Measurements from ENCODE around the gene LMO1. TPM values are rescaled to one million over a fixed set of nuclear protein-coding genes. Genes with fewer than 3 reads are reported as not detected.

LMO1 gene
- polyA plus RNA-seq, 12 donors = 0.77 to 11.1 (median 2.5) TPM; not detected in 2

- DNase-seq = no peak
Measured at GRCh38 chr11:8207080-8208000, 56.3 kb downstream of the LMO1 start.

GRCh38 chr11:8206251-8207079 lies 57.2 kb downstream of the LMO1 start:
- DNase-seq = peak; percentile 46

- DNase-seq = no peak
Measured at GRCh38 chr11:8205566-8205965, 58.1 kb downstream of the LMO1 start.

GRCh38 chr11:8204596-8204995 lies 59.1 kb downstream of the LMO1 start:
- no peak for DNase-seq

GRCh38 chr11:8204025-8204424 lies 59.7 kb downstream of the LMO1 start:
- no peak for DNase-seq

- no peak for DNase-seq
Measured at GRCh38 chr11:8203414-8203715, 60.3 kb downstream of the LMO1 start.

GRCh38 chr11:8202516-8203413 lies 60.9 kb downstream of the LMO1 start:
- no peak for DNase-seq

GRCh38 chr11:8201644-8202365 lies 61.9 kb downstream of the LMO1 start:
- DNase-seq = peak; percentile 25

GRCh38 chr11:8199676-8200075 lies 64.0 kb downstream of the LMO1 start:
- no peak for DNase-seq

- DNase-seq = no peak
Measured at GRCh38 chr11:8196749-8197148, 66.9 kb downstream of the LMO1 start.

GRCh38 chr11:8194956-8195355 lies 68.7 kb downstream of the LMO1 start:
- no peak for DNase-seq

- DNase-seq = no peak
Measured at GRCh38 chr11:8192896-8193209, 70.8 kb downstream of the LMO1 start.

GRCh38 chr11:8192016-8192895 lies 71.4 kb downstream of the LMO1 start:
- peak; percentile 63 for DNase-seq

- DNase-seq = no peak
Measured at GRCh38 chr11:8190431-8190830, 73.2 kb downstream of the LMO1 start.

- no peak for DNase-seq
Measured at GRCh38 chr11:8186429-8186828, 77.2 kb downstream of the LMO1 start.

- no peak for DNase-seq
Measured at GRCh38 chr11:8183111-8183510, 80.6 kb downstream of the LMO1 start.

GRCh38 chr11:8180469-8180868 lies 83.2 kb downstream of the LMO1 start:
- no peak for DNase-seq

- DNase-seq = no peak
Measured at GRCh38 chr11:8178297-8178696, 85.4 kb downstream of the LMO1 start.

- no peak for DNase-seq
Measured at GRCh38 chr11:8177136-8177535, 86.5 kb downstream of the LMO1 start.

Data from muscle of arm (tissue), 12 donors.